HepG2 (cell line): ENCODE data around the gene PRSS38. TPM values are rescaled to one million over a fixed set of nuclear protein-coding genes. Genes with fewer than 3 reads are reported as not detected.
A peak's percentile ranks its signal among the peaks of the same experiment; 100 is the strongest.

ENCODE experiments used
- ATAC-seq: fragments of 200-7000 bp; cut with Tn5 transposase; 3 replicates; pipeline ENCODE4 v1.9.1; 2020; ENCODE audit warnings: mild to moderate bottlenecking, moderate library complexity
- BruUV-seq: library from RNA; stranded (reverse); fragments of 400-500 nt; replicated peaks from 2 replicates; lab custom pipeline; 2021; lab: Mats Ljungman, UMichigan
- CTCF ChIA-PET: fragments of 300-600 bp; formaldehyde crosslinking; extraction: SDS; loops from one replicate; lab custom pipeline; 2021; ENCODE audit warnings: low total read pairs, inconsistent platforms, low intra/inter-chr PET ratio; lab: Yijun Ruan, JAX
- POLR2A ChIA-PET: fragments of 350-600 bp; sonication (Branson Sonifier 250); formaldehyde crosslinking; loops from one replicate; lab custom pipeline; 2020; ENCODE audit warnings: antibody characterized with exemption, inconsistent platforms; lab: Yijun Ruan, JAX
- DNase-seq: peaks from one replicate; pipeline ENCODE4 v3.0.0-alpha.2; 2015; ENCODE audit warnings: low spot score
- FAIRE-seq: peaks from 3 replicates; lab custom pipeline; 2011; peaks lifted over from hg19 to GRCh38; lab: Jason Lieb, UNC
- H2AFZ ChIP-seq: one replicate; pipeline ENCODE4 v1.6.1; 2011; ENCODE audit warnings: low read length, inconsistent platforms
- H3K27ac ChIP-seq: fragments of 300-600 bp; 3 replicates; pipeline ENCODE4 v1.8.0; 2011; ENCODE audit warnings: mixed run types, mild to moderate bottlenecking, mixed read lengths, low read length, inconsistent platforms; ENCODE audit not compliant: insufficient read depth; ENCODE audit errors: extremely low read length
- H3K27me3 ChIP-seq, 2 experiments: fragments of 200-600 bp in 1 of 2; 2 replicates in 1 of 2; 3 replicates in 1 of 2; pipeline versions ENCODE4 v1.6.0 to v1.8.0; 2011; ENCODE audit warnings: low read length in 2 of 2, mild to moderate bottlenecking in 2 of 2, moderate library complexity in 2 of 2, inconsistent platforms in 1 of 2; ENCODE audit not compliant: insufficient read depth in 2 of 2, control insufficient read depth in 1 of 2
- H3K36me3 ChIP-seq, 2 experiments: fragments of 200-600 bp in 1 of 2; replicated peaks in 1 of 2; 2 replicates in 1 of 2; 3 replicates in 1 of 2; pipeline versions ENCODE4 v1.5.1 to v1.8.0; 2011; ENCODE audit warnings: low read length in 2 of 2, inconsistent platforms in 1 of 2; ENCODE audit not compliant: insufficient read depth in 2 of 2, control insufficient read depth in 1 of 2
- H3K4me1 ChIP-seq: 2 replicates; pipeline ENCODE4 v1.5.1; 2012; ENCODE audit warnings: low read length, inconsistent platforms; ENCODE audit not compliant: insufficient read depth
- H3K4me2 ChIP-seq: 2 replicates; pipeline ENCODE4 v1.6.0; 2011; ENCODE audit warnings: low read depth, low read length, inconsistent platforms
- H3K4me3 ChIP-seq, 3 experiments: fragments of 200-600 bp in 1 of 3; sonication (generic), shearing (Covaris generic) in 1 of 3; replicated peaks in 1 of 3; 2 replicates each; pipeline ENCODE4 v1.5.1; 2011 to 2016; ENCODE audit warnings: low read length in 3 of 3, inconsistent platforms in 2 of 3, low read depth in 2 of 3, mild to moderate bottlenecking in 2 of 3, control low read depth in 1 of 3, mixed read lengths in 1 of 3; ENCODE audit not compliant: insufficient read depth in 1 of 3
- H3K79me2 ChIP-seq: one replicate; pipeline ENCODE4 v1.6.1; 2011; ENCODE audit warnings: low read length, inconsistent platforms; ENCODE audit not compliant: insufficient read depth
- H3K9ac ChIP-seq: 2 replicates; pipeline ENCODE4 v1.6.0; 2011; ENCODE audit warnings: mild to moderate bottlenecking, low read depth, low read length, inconsistent platforms; ENCODE audit not compliant: insufficient read depth
- H3K9me3 ChIP-seq: 2 replicates; pipeline ENCODE4 v1.5.1; 2012; ENCODE audit warnings: mild to moderate bottlenecking, low read length
- H4K20me1 ChIP-seq: 2 replicates; pipeline ENCODE4 v1.6.0; 2011; ENCODE audit warnings: inconsistent platforms, mild to moderate bottlenecking, low read length, moderate library complexity; ENCODE audit not compliant: insufficient read depth
- AHDC1 ChIP-seq: sonication (generic); formaldehyde crosslinking; IDR thresholded peaks from 2 replicates; pipeline ENCODE4 v1.5.1; 2020; ENCODE audit warnings: mild to moderate bottlenecking, missing genetic modification reagents, borderline replicate concordance
- MAFK ChIP-seq, 2 experiments: IDR thresholded peaks in 1 of 2; conservative IDR thresholded peaks in 1 of 2; 2 replicates each; pipeline ENCODE4 v1.6.1; 2011; ENCODE audit warnings: improper control_type of control experiment in 2 of 2, low read length in 2 of 2
- NFYB ChIP-seq: sonication (generic); formaldehyde crosslinking; IDR thresholded peaks from 2 replicates; pipeline ENCODE4 v1.4.0; 2020; ENCODE audit warnings: missing genetic modification reagents
- SPEN ChIP-seq: sonication (generic); formaldehyde crosslinking; IDR thresholded peaks from 2 replicates; pipeline ENCODE4 v1.5.1; 2020; ENCODE audit warnings: low read depth, mild to moderate bottlenecking, missing genetic modification reagents
- SRSF9 ChIP-seq: fragments of 200-400 bp; formaldehyde crosslinking; IDR thresholded peaks from 2 replicates; pipeline ENCODE4 v1.6.1; 2018; ENCODE audit warnings: borderline replicate concordance, mild to moderate bottlenecking, low read depth, low read length; ENCODE audit not compliant: insufficient read depth, poor library complexity, severe bottlenecking
- TAF15 ChIP-seq: fragments of 200-400 bp; formaldehyde crosslinking; IDR thresholded peaks from one replicate; pipeline ENCODE4 v1.6.1; 2018; ENCODE audit warnings: mild to moderate bottlenecking, low read depth, low read length; ENCODE audit not compliant: poor library complexity, severe bottlenecking
- ZNF17 ChIP-seq: sonication (generic); formaldehyde crosslinking; IDR thresholded peaks from 2 replicates; pipeline ENCODE4 v1.5.0; 2020; ENCODE audit warnings: mild to moderate bottlenecking, missing genetic modification reagents
- WGBS: methylation state at CpG from one replicate; pipeline ENCODE4 v1.1.6; 2017; ENCODE audit warnings: low lambda C conversion rate; 5-methylcytosine and 5-hydroxymethylcytosine counted together
- in situ Hi-C: cut with HindIII; loops from 2 replicates; pipeline ENCODE4 v1.10.0; 2017; ENCODE audit warnings: low pct_unique_long_range_greater_than_20kb; ENCODE audit not compliant: extremely low pct_ligation_motif_present
- intact Hi-C: fragments of 100-400 bp; cut with micrococcal nuclease; formaldehyde crosslinking; loops from one replicate; pipeline ENCODE4 v1.10.0; 2022; ENCODE audit not compliant: unreplicated experiment
- polyA plus RNA-seq, 8 experiments: library from polyadenylated mRNA; depleted of rRNA in 3 of 8; stranded (reverse) in 7 of 8; unstranded in 1 of 8; fragments of >200 nt; fragmentation: Illumina TruSeq in 4 of 8; extraction: Trizol in 4 of 8; gene quantifications; 2 replicates each; pipeline versions ENCODE4 v1.2.1 to v1.2.3, GENCODE V29; 2011 to 2016; ENCODE audit warnings: low read depth in 4 of 8, missing spikeins in 1 of 8, mixed read lengths in 1 of 8; ENCODE audit not compliant: insufficient read depth in 1 of 8
- total RNA-seq, 5 experiments: library from RNA; depleted of rRNA; stranded (reverse); fragments of >200 nt; fragmentation: Illumina TruSeq; extraction: Trizol; gene quantifications; 2 replicates each; pipeline ENCODE4 v1.2.3, GENCODE V29; 2016; ENCODE audit warnings: low read depth in 1 of 5

The PRSS38 gene
- total and polyA plus RNA-seq, 2 of the 13 experiments (the other 11 are each of a cell fraction or from before 2014, with no cell fraction given) = not detected

DNA sequence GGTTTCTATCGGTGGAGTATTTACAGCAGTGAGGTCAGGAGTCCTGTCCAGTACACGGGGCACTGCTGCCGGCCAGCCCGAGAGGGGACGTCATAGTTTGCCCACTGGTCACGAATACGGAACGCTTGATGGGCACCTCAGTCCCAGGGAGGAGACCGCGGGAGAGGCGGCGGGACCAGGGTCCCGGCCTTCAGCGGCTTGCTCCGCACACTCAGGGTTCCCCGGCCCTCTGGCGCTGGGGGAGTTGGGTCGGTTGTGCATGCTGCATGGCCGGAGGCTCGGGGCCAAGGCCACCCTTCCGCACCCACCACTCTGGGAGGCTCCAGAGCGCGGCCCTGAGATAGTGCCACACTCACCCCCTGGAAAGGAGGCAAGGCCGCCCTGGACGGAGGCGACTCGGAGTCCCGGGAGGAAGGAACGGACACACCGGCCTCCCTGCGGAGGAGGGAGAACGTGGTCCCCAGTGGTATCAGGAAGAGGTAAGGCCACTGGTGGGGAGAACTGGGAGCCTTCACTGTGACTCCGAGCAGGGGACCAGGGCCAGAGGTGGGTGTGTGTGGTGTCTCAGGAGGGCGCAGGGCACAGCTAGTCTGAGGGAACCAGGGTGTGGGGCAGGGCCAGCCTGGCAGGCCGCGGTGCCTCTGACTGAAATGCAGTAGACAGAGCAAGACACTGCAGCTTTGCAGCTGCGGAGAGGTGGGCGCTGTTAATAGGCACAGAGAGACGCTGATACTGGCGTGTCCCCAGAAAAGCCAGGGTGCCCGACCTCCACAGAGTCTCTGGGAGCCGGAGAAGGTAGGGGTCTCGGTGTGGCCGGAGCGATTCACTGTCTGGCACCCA lies 28.6 kb upstream of the PRSS38 start:
- TF ChIP-seq MAFK (conservative IDR thresholded peaks at IDR 0.05 in 1 of 2, IDR thresholded peaks at IDR 0.05 in 1 of 2; ENCODE audit: low read length in 2 of 2) (no peak), TAF15 (peak; percentile 69)
- no peaks in the 10 kb centered on the region for H3K36me3 ChIP-seq
- ATAC-seq (peak; percentile 35), FAIRE-seq (no peak), DNase-seq (no peak)
- no peaks in the 10 kb centered on the region for H3K9me3 ChIP-seq
- 70% methylated on average over 23 of the region's 45 CpGs for WGBS
- H3K27me3 ChIP-seq = peaks cover 6 to 36% of the 10 kb centered on the region in 2 experiments; a peak in 4 of 5 replicates
- H3K79me2 ChIP-seq = no peaks in the 10 kb centered on the region
- peak overlapping the region; percentile 98 for H3K4me2 ChIP-seq
- no TSS peak for BruUV-seq
- H4K20me1 ChIP-seq = no peaks in the 10 kb centered on the region
- H3K4me1 ChIP-seq = peaks cover 24% of the 10 kb centered on the region
- POLR2A ChIA-PET = no interaction called here
- intact Hi-C loops (no loop called here), in situ Hi-C loops (no loop called here)
- peak overlapping the region; percentile 53 to 72 (median 53) for H3K4me3 ChIP-seq
- no peak overlapping the region for H2AFZ ChIP-seq
- CTCF ChIA-PET = no interaction called here
- 0 out of 2 replicates have a peak overlapping the region, but pooled peaks have one; percentile 47 for H3K9ac ChIP-seq
- H3K27ac ChIP-seq = no peak overlapping the region

DNA sequence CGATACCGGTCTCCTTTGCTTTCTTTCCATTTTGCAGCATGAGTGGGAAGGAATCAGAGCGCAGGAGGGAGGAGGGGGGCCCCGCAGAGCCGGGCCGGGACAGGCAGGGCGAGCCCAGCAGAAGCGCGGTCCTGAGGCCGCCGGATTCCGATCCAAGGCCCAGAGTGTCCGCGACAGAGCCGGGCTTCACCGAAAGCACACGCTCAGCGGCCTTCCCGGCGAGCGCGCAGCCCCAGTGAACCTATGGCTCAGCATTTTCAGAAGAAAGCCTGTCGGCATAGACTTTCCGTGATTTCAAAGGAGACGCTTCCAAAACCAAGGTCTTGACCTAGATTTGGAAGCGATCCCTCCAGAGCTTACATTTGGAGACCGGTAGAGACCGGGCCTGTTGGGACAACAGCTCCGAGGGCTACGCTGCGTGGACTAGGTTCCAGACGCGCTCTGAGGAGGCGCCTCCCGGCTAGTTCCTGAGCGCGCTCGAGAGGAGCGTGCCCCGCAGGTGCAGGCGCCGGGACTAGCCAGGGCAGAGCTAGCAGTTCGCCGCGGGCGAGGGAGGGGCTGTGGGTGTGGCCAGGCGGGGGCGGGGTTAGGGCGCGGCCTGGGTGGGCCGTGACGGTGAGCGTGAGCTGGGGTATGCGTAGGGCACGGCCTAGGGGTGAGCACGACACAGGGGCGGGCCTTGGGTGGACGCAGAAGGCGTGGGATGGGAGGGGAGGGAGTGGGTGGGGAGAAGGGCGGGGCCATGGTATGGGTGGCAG lies 27.8 kb upstream of the PRSS38 start:
- no peak overlapping the region for H3K27ac ChIP-seq
- H3K4me2 ChIP-seq = peak overlapping the region; percentile 98
- peak; percentile 74 for DNase-seq
- ChIA-PET CTCF (no interaction called here), POLR2A (interaction anchor here (0.8 kb wide), 1 partner anchor 296 kb away, joined by 3 read pairs; no protein-coding TSS in a partner anchor)
- H2AFZ ChIP-seq = no peak overlapping the region
- peaks cover 24% of the 10 kb centered on the region for H3K4me1 ChIP-seq
- intact Hi-C loops = no loop called here
- H3K27me3 ChIP-seq = peaks cover 6 to 40% of the 10 kb centered on the region in 2 experiments; a peak in 4 of 5 replicates
- no peaks in the 10 kb centered on the region for H3K79me2 ChIP-seq
- peak; percentile 80 for ATAC-seq
- in situ Hi-C loops = no loop called here
- H4K20me1 ChIP-seq = no peaks in the 10 kb centered on the region
- peak overlapping the region; percentile 53 to 72 (median 53) for H3K4me3 ChIP-seq
- no peak for FAIRE-seq
- BruUV-seq = no TSS peak
- peak overlapping the region; percentile 47; the same call in 1 of the 2 replicates for H3K9ac ChIP-seq
- H3K36me3 ChIP-seq = no peaks in the 10 kb centered on the region
- no peaks in the 10 kb centered on the region for H3K9me3 ChIP-seq
- 0% methylated on average over 10 of the region's 60 CpGs for WGBS
- TF ChIP-seq NFYB = no peak
- TF ChIP-seq ZNF17 = no peak
- no peak for TF ChIP-seq AHDC1 (CRISPR knock-in tag)
- TF ChIP-seq SPEN (CRISPR knock-in tag) = no peak
- TF ChIP-seq SRSF9 = no peak
